HEK293 (cell line): ENCODE measurements around the gene KIRREL1.

Experiments used
- CTCF ChIP-seq: fragments of 450-650 bp; formaldehyde crosslinking; IDR thresholded peaks from 2 replicates; pipeline ENCODE4 v1.5.1; 2016; ENCODE audit warnings: missing biosample characterization, missing genetic modification characterization
- HOXC10 ChIP-seq: sonication (generic); formaldehyde crosslinking; IDR thresholded peaks from 2 replicates; pipeline ENCODE4 v1.8.1; 2023; ENCODE audit warnings: mild to moderate bottlenecking, missing genetic modification reagents
- PRDM1 ChIP-seq: fragments of 450-650 bp; formaldehyde crosslinking; IDR thresholded peaks from 2 replicates; pipeline ENCODE4; 2016; ENCODE audit warnings: missing biosample characterization, missing genetic modification characterization
- ZFP37 ChIP-seq: fragments of 450-650 bp; formaldehyde crosslinking; IDR thresholded peaks from 2 replicates; pipeline ENCODE4 v1.5.1; 2016; ENCODE audit warnings: missing biosample characterization, missing genetic modification characterization
- ZNF112 ChIP-seq: fragments of 450-650 bp; formaldehyde crosslinking; IDR thresholded peaks from 2 replicates; pipeline ENCODE4 v1.5.0; 2017; ENCODE audit warnings: missing biosample characterization, missing genetic modification characterization
- ZNF169 ChIP-seq: fragments of 450-650 bp; formaldehyde crosslinking; IDR thresholded peaks from 2 replicates; pipeline ENCODE4 v1.5.1; 2016; ENCODE audit warnings: missing biosample characterization, missing genetic modification characterization
- ZNF302 ChIP-seq: fragments of 450-650 bp; formaldehyde crosslinking; IDR thresholded peaks from 2 replicates; pipeline ENCODE4 v1.5.1; 2016; ENCODE audit warnings: missing biosample characterization, missing genetic modification characterization, low read depth
- ZNF488 ChIP-seq: fragments of 450-650 bp; formaldehyde crosslinking; IDR thresholded peaks from 2 replicates; pipeline ENCODE4 v1.5.1; 2016; ENCODE audit warnings: missing biosample characterization, missing genetic modification characterization
- ZNF530 ChIP-seq: fragments of 450-650 bp; formaldehyde crosslinking; IDR thresholded peaks from 2 replicates; pipeline ENCODE4 v1.5.1; 2016; ENCODE audit warnings: low read depth, missing biosample characterization, missing genetic modification characterization
- ZNF624 ChIP-seq: fragments of 450-650 bp; formaldehyde crosslinking; IDR thresholded peaks from 2 replicates; pipeline ENCODE4 v1.5.1; 2017; ENCODE audit warnings: missing biosample characterization, missing genetic modification characterization

GRCh38 chr1:157952601-157953000, 40.8 kb upstream of the KIRREL1 start:
- TF ChIP-seq CTCF, result no peak
- TF ChIP-seq ZNF624 (tag by site-specific recombination), result no peak
- no peak for TF ChIP-seq ZNF488 (tag by site-specific recombination)
- TF ChIP-seq ZNF302 (tag by site-specific recombination), result no peak
- TF ChIP-seq ZNF530 (tag by site-specific recombination), result no peak
- no peak for TF ChIP-seq PRDM1 (tag by site-specific recombination)
- no peak for TF ChIP-seq ZFP37 (tag by site-specific recombination)
- TF ChIP-seq HOXC10 (CRISPR knock-in tag), result no peak
- TF ChIP-seq ZNF112 (tag by site-specific recombination), result no peak
- TF ChIP-seq ZNF169 (tag by site-specific recombination), result no peak
